GM12865 (cell line): Measurements from ENCODE around the gene AGAP3.

Experiments used
- DNase-seq: peaks from one replicate; pipeline ENCODE4 v3.0.0; 2010; ENCODE audit warnings: low read depth
- H3K4me3 ChIP-seq: 2 replicates; pipeline ENCODE4 v1.5.1; 2011; ENCODE audit warnings: mild to moderate bottlenecking, low read depth, low read length, control low read depth
- CTCF ChIP-seq: IDR thresholded peaks from 2 replicates; pipeline ENCODE4 v1.5.1; 2011; ENCODE audit warnings: low read length, control low read depth, low read depth, inconsistent platforms; ENCODE audit not compliant: insufficient read depth; ENCODE audit errors: missing control alignments

AGAP3 gene

GRCh38 chr7:151103973-151104372, 17.7 kb downstream of the AGAP3 start:
- no peak overlapping the region for H3K4me3 ChIP-seq
- no peak for DNase-seq
- no peak for TF ChIP-seq CTCF

- TF ChIP-seq CTCF = no peak
- DNase-seq = no peak
- no peak overlapping the region for H3K4me3 ChIP-seq
These were observed 18.3 kb downstream of the AGAP3 start for GRCh38 chr7:151104411-151105235.

DNA sequence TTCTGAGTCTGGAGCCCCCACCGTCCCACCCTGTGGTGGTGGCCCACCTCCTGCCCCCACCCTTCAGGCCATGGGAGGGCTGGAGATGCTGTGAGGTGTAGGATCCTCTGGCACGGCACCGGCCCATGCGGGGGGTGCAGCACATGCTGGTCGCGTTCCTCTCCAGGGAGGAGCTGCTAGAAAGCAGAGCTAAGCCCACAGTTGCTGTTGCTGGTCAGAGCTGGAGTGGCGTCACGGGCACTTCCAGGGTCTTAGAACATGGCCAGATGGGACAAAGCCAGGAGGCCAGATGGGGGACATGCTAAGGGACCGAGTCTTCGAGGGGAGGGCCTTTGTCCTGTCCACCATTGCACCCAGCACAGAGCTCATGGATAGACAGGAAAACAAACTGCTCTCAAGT, 21.6 kb downstream of the AGAP3 start:
- no peak for DNase-seq
- no peak for TF ChIP-seq CTCF
- H3K4me3 ChIP-seq = no peak overlapping the region

GRCh38 chr7:151109094-151110048, 23.1 kb downstream of the AGAP3 start:
- TF ChIP-seq CTCF = no peak
- H3K4me3 ChIP-seq = no peak overlapping the region
- DNase-seq = no peak

DNA sequence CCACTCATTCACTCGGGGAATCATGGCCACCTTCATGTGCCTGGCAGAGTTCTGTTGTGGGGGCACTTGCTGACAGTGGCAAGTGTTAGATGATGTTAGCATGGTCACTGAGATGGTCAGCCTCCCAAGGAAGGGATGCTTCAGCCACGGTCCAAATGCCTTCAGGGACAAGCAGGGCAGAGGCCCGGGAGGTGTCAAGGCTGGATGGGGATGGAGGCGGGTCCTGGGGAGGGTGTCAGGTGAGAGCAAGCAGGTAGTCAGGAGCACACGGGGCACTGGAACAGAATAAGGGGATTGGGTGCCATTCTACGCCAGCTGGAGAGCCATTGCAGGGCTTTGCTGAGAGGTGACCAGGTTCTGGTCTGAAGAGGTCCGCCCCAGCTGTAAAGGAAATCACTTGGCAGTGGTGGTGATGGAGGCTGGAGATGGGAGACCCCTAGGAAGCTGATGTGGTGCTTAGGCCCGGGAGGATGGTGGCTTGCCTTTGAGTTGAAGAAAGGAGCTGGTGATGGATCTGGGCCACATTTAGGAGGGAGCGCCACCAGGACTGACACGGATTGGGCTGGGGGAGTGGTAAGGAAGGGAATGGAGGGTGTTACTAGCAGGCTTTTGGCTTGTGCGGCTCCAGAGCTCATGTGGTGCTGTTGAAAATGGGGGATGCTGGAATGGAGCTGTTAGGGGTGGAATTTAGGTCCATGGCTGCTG, 24.1 kb downstream of the AGAP3 start:
- no peak for DNase-seq
- no peak overlapping the region for H3K4me3 ChIP-seq
- no peak for TF ChIP-seq CTCF

DNA sequence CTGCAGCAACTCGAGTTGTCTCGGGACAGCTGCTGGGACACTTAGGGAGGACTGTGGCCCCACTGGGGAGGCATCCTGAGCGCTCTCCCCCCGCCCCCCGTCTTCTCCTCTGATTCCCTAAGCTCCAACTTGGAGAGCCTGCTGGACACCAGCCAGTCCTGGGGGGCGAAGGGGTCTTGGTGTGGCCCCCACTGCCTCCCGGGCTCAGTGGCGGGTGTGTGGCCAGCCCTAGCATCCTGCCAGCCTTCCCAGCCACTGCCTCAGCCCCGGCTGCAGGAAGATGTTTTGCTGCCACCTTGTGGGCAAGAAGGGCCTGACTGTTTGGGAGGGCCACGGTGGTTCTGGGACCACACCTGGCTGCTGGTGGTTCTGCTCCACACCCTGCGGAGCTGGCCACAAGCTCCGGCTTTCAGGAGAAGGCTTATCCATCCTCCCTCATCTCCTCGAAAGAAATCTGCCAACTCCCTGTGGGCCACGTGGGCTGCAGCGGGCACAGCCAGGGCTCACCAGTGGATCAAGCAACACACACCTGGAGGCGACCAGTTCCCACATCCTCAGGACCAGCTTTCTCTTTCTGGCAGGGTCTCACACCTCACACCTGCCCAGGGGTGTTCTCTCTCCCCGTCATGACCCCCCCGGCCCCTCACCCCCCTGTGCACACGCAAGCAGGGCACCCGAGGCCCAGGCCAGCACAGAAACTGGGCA, 24.8 kb downstream of the AGAP3 start:
- TF ChIP-seq CTCF = peak; percentile 90
- no peak overlapping the region for H3K4me3 ChIP-seq
- peak; percentile 77 for DNase-seq
